CD4-positive, alpha-beta memory T cell (primary cell): ENCODE data around the gene HSPA12B. TPM values are rescaled to one million over a fixed set of nuclear protein-coding genes. Genes with fewer than 3 reads are reported as not detected.
"Not testable (repeated sequence)": the region's sequence is repeated elsewhere in the genome, so short reads cannot be mapped to it uniquely, and the experiment has no call there.

Source experiments
- CTCF ChIA-PET: fragments of 350-600 bp; sonication (Branson Sonifier 250); formaldehyde crosslinking; loops from one replicate; lab custom pipeline; 2021; ENCODE audit warnings: inconsistent platforms; ENCODE audit not compliant: partially characterized antibody; lab: Charles Lee
- POLR2A ChIA-PET: fragments of 350-600 bp; sonication (Branson Sonifier 250); formaldehyde crosslinking; loops from one replicate; lab custom pipeline; 2021; ENCODE audit not compliant: partially characterized antibody; lab: Charles Lee
- DNase-seq, 5 donors: peaks; one replicate each; pipeline versions ENCODE4 v3.0.0 to v3.0.0-alpha.2; 2020 to 2022; ENCODE audit warnings: mixed read lengths in 1 of 5
- H3K27ac ChIP-seq: one replicate; pipeline ENCODE4 v1.7.0; 2013; ENCODE audit warnings: low read depth, low read length
- H3K27me3 ChIP-seq: 2 replicates; pipeline ENCODE4 v1.7.0; 2013; ENCODE audit warnings: mild to moderate bottlenecking, low read length, moderate library complexity; ENCODE audit not compliant: insufficient read depth
- H3K36me3 ChIP-seq: 2 replicates; pipeline ENCODE4 v1.7.0; 2013; ENCODE audit warnings: mild to moderate bottlenecking, low read length, moderate library complexity; ENCODE audit not compliant: insufficient read depth
- H3K4me1 ChIP-seq: 2 replicates; pipeline ENCODE4 v1.7.0; 2013; ENCODE audit warnings: mild to moderate bottlenecking, low read length, moderate library complexity; ENCODE audit not compliant: insufficient read depth
- H3K4me3 ChIP-seq, 2 donors: one replicate each; pipeline ENCODE4 v1.7.0; 2013; ENCODE audit warnings: low read length in 2 of 2, mild to moderate bottlenecking in 1 of 2
- H3K9me3 ChIP-seq, 2 donors: one replicate each; pipeline ENCODE4 v1.7.0; 2013; ENCODE audit warnings: low read length in 2 of 2, control low read depth in 1 of 2; ENCODE audit not compliant: control insufficient read depth in 1 of 2
- H3K27ac Mint-ChIP-seq, 7 donors: one replicate each; pipeline ENCODE4 v1.8.0; 2020 to 2021; ENCODE audit warnings: mixed read lengths in 7 of 7, mild to moderate bottlenecking in 6 of 7, inconsistent platforms in 3 of 7, moderate library complexity in 3 of 7
- H3K27me3 Mint-ChIP-seq, 2 donors: one replicate each; pipeline ENCODE4 v1.8.0; 2020 to 2021; ENCODE audit warnings: mixed read lengths in 2 of 2
- H3K36me3 Mint-ChIP-seq, 2 donors: one replicate each; pipeline ENCODE4 v1.8.0; 2020 to 2021; ENCODE audit warnings: mixed read lengths in 2 of 2, inconsistent platforms in 1 of 2, mild to moderate bottlenecking in 1 of 2
- H3K4me1 Mint-ChIP-seq, 4 donors: one replicate each; pipeline ENCODE4 v1.8.0; 2020 to 2021; ENCODE audit warnings: mixed read lengths in 4 of 4, mild to moderate bottlenecking in 1 of 4
- H3K4me3 Mint-ChIP-seq, 8 donors: one replicate each; pipeline ENCODE4 v1.8.0; 2020 to 2021; ENCODE audit warnings: mixed read lengths in 8 of 8, mild to moderate bottlenecking in 7 of 8, moderate library complexity in 6 of 8, inconsistent platforms in 3 of 8
- H3K9me3 Mint-ChIP-seq, 8 donors: one replicate each; pipeline ENCODE4 v1.8.0; 2020 to 2021; ENCODE audit warnings: mixed read lengths in 8 of 8, mild to moderate bottlenecking in 5 of 8, inconsistent platforms in 3 of 8, moderate library complexity in 1 of 8
- intact Hi-C: fragments of 100-400 bp; cut with micrococcal nuclease; formaldehyde crosslinking; loops from one replicate; pipeline ENCODE4 v1.15.1; 2023
- polyA plus RNA-seq, 2 donors: library from polyadenylated mRNA; unstranded; fragments of 300-500 nt; fragmentation: Illumina TruSeq; gene quantifications; one replicate each; pipeline ENCODE4 v1.2.3, GENCODE V29; 2021
- total RNA-seq, 2 experiments: library from RNA; stranded (reverse); gene quantifications; one replicate each; pipeline ENCODE4 v1.2.3, GENCODE V29; 2021

HSPA12B gene
- total and polyA plus RNA-seq, 4 experiments from 2014 or later, result 0.22 TPM; not detected in 3

- no peaks in the 10 kb centered on the region for H3K27me3 ChIP-seq
- Mint-ChIP-seq H3K4me3 (peak within 1 kb of the TSS; percentile 74 to 87 (median 84)), H3K27me3 (no peaks in the 10 kb centered on the region), H3K9me3 (peaks cover 0 to 2% (median 0%) of the 10 kb centered on the region in 8 donors), H3K4me1 (peaks cover 23 to 41% (median 33%) of the 10 kb centered on the region in 4 donors), H3K27ac (peak within 1 kb of the TSS; percentile 79 to 93 (median 88)), H3K36me3 (peaks cover 0 to 4% of the 10 kb centered on the region in 2 donors)
- H3K4me1 ChIP-seq, result peaks cover 37% of the 10 kb centered on the region
- intact Hi-C loops, result loop anchor here (1.0 to 2.0 kb wide), 5 partner anchors 10 to 299 kb away; partner anchors contain the start of genes AP5S1, CDC25B and MAVS
- ChIA-PET POLR2A (interaction anchor here (1.0 to 10.0 kb wide), 16 partner anchors 8 to 299 kb away, joined by 3 to 180 read pairs (median 6); partner anchors contain the start of genes ADISSP, AP5S1, CDC25B and MAVS), CTCF (interaction anchor here (0.9 to 5.6 kb wide), 11 partner anchors 9 to 298 kb away, joined by 3 to 61 read pairs (median 5); partner anchors contain the start of genes ADISSP and CDC25B)
- peak within 1 kb of the TSS; percentile 29 to 38 for H3K4me3 ChIP-seq
- DNase-seq, result peak; percentile 82 to 94 (median 88)
- no peaks in the 10 kb centered on the region for H3K9me3 ChIP-seq
- H3K36me3 ChIP-seq, result no peaks in the 10 kb centered on the region
- H3K27ac ChIP-seq, result peak within 1 kb of the TSS; percentile 12
These were observed 54.3 kb downstream of the HSPA12B start, which contains the start of gene CENPB for GRCh38 chr20:3786665-3787323. TSS of gene CENPB (minus strand) at chr20:3786740. CDS start at chr20:3786483, 257 bp downstream.

GRCh38 chr20:3787324-3788014 lies 55.0 kb downstream of the HSPA12B start:
- peak overlapping the region; percentile 52 to 87 (median 81) for H3K27ac Mint-ChIP-seq
- no peak for DNase-seq
- H3K4me3 Mint-ChIP-seq, result peak overlapping the region; percentile 54 to 78 (median 73)
- intact Hi-C loops, result loop anchor here (2.0 kb wide), 1 partner anchor 59 kb away; the partner anchor contains the start of gene MAVS
- H3K4me1 ChIP-seq, result peaks cover 37% of the 10 kb centered on the region
- H3K36me3 Mint-ChIP-seq, result peaks cover 0 to 4% of the 10 kb centered on the region in 2 donors
- H3K9me3 Mint-ChIP-seq, result peaks cover 0 to 2% (median 0%) of the 10 kb centered on the region in 8 donors
- peak overlapping the region; percentile 12 for H3K27ac ChIP-seq
- H3K9me3 ChIP-seq, result no peaks in the 10 kb centered on the region
- ChIA-PET CTCF (interaction anchor here (0.9 to 5.6 kb wide), 9 partner anchors 8 to 186 kb away, joined by 3 to 61 read pairs (median 5); partner anchors contain the start of genes ADISSP and CDC25B), POLR2A (interaction anchor here (0.6 to 10.0 kb wide), 13 partner anchors 9 to 119 kb away, joined by 3 to 180 read pairs (median 10); partner anchors contain the start of genes ADISSP, AP5S1, CDC25B and MAVS)
- no peaks in the 10 kb centered on the region for H3K27me3 Mint-ChIP-seq
- no peaks in the 10 kb centered on the region for H3K36me3 ChIP-seq
- H3K27me3 ChIP-seq, result no peaks in the 10 kb centered on the region
- peaks cover 23 to 39% (median 30%) of the 10 kb centered on the region in 4 donors for H3K4me1 Mint-ChIP-seq
- H3K4me3 ChIP-seq, result peak overlapping the region; percentile 3 to 28

- peaks cover 0 to 4% of the 10 kb centered on the region in 2 donors for H3K36me3 Mint-ChIP-seq
- no peak for DNase-seq
- intact Hi-C loops, result no loop called here
- H3K4me1 ChIP-seq, result peaks cover 37% of the 10 kb centered on the region
- H3K27ac Mint-ChIP-seq, result peak overlapping the region in 4 of 7 donors; percentile 19 to 88 (median 74)
- no peak overlapping the region for H3K4me3 ChIP-seq
- no peaks in the 10 kb centered on the region for H3K36me3 ChIP-seq
- peaks cover 18 to 33% (median 27%) of the 10 kb centered on the region in 4 donors for H3K4me1 Mint-ChIP-seq
- H3K27ac ChIP-seq, result no peak overlapping the region
- CTCF ChIA-PET, result interaction anchor here (1.2 to 5.6 kb wide), 4 partner anchors 21 to 69 kb away, joined by 5 to 61 read pairs (median 16); partner anchors contain the start of gene ADISSP
- POLR2A ChIA-PET, result interaction anchor here (0.6 to 10.0 kb wide), 5 partner anchors 11 to 294 kb away, joined by 3 to 180 read pairs (median 37); partner anchors contain the start of gene AP5S1
- H3K27me3 ChIP-seq, result no peaks in the 10 kb centered on the region
- no peaks in the 10 kb centered on the region for H3K27me3 Mint-ChIP-seq
- peak overlapping the region; percentile 10 to 81 (median 62) for H3K4me3 Mint-ChIP-seq
- no peaks in the 10 kb centered on the region for H3K9me3 ChIP-seq
- H3K9me3 Mint-ChIP-seq, result peaks cover 0 to 2% (median 0%) of the 10 kb centered on the region in 8 donors
These were observed 56.2 kb downstream of the HSPA12B start for GRCh38 chr20:3788685-3789155.

DNA sequence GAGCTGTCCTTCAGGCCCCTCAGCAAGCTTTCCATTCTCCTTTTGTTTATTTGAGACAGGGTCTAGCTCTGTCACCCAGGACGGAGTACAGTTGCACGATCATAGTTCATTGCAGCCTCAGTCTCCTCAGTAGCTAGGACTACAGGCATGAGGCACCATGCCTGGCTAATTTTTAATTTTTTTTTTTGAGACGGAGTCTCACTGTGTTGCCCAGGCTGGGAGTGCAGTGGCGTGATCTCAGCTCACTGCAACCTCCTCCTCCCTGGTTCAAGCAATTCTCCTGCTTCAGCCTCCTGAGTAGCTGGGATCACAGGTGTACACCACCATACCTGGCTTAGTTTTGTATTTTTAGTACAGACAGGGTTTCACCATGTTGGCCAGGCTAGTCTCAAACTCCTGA lies 56.7 kb downstream of the HSPA12B start:
- H3K4me1 ChIP-seq, result peaks cover 35% of the 10 kb centered on the region
- intact Hi-C loops, H3K27me3 Mint-ChIP-seq, H3K9me3 Mint-ChIP-seq, H3K4me3 ChIP-seq, DNase-seq, H3K9me3 ChIP-seq, H3K27ac ChIP-seq, H3K27me3 ChIP-seq, H3K36me3 Mint-ChIP-seq, H3K36me3 ChIP-seq: not testable (repeated sequence)
- peak overlapping the region in 2 of 7 donors; percentile 19 to 88 for H3K27ac Mint-ChIP-seq
- H3K4me1 Mint-ChIP-seq, result peaks cover 19 to 34% (median 27%) of the 10 kb centered on the region in 4 donors
- POLR2A ChIA-PET, result interaction anchor here (0.6 to 10.0 kb wide), 5 partner anchors 10 to 294 kb away, joined by 3 to 180 read pairs (median 37); partner anchors contain the start of gene AP5S1
- CTCF ChIA-PET, result interaction anchor here (5.6 kb wide), 1 partner anchor 66 kb away, joined by 61 read pairs; no protein-coding TSS in a partner anchor
- H3K4me3 Mint-ChIP-seq, result peak overlapping the region in 3 of 8 donors; percentile 10 to 70 (median 60)

DNA sequence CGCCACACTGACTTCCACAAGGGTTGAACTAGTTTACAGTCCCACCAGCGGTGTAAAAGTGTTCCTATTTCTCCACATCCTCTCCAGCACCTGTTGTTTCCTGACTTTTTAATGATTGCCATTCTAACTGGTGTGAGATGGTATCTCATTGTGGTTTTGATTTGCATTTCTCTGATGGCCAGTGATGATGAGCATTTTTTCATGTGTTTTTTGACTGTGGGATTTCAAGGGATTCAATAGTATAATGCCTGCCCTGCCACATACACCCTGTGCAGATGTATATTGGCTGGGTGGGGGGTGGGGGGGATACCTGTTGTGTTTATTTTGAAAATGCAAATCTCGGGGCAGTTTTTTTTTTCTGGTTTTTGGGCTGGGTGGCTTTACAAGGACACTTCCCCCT lies 61.7 kb downstream of the HSPA12B start:
- H3K27me3 ChIP-seq, H3K9me3 Mint-ChIP-seq, H3K4me3 ChIP-seq, H3K36me3 ChIP-seq, H3K27ac ChIP-seq, H3K9me3 ChIP-seq, H3K27me3 Mint-ChIP-seq, DNase-seq: not testable (repeated sequence)
- POLR2A ChIA-PET, result interaction anchor here (1.9 to 2.3 kb wide), 2 partner anchors 13 to 61 kb away, joined by 9 to 10 read pairs; partner anchors contain the start of gene SPEF1
- Mint-ChIP-seq H3K27ac (peak overlapping the region in 2 of 7 donors; percentile 59 to 73), H3K4me1 (peaks cover 18 to 38% (median 25%) of the 10 kb centered on the region in 4 donors), H3K4me3 (peak overlapping the region in 2 of 8 donors; percentile 21 to 26), H3K36me3 (peaks cover 24 to 28% of the 10 kb centered on the region in 2 donors)
- CTCF ChIA-PET, result interaction anchor here (3.5 kb wide), 1 partner anchor 17 kb away, joined by 36 read pairs; no protein-coding TSS in a partner anchor
- intact Hi-C loops, result loop anchor here (2.0 kb wide), 1 partner anchor 61 kb away; no protein-coding TSS in a partner anchor
- peaks cover 22% of the 10 kb centered on the region for H3K4me1 ChIP-seq

GRCh38 chr20:3794701-3795420 lies 62.4 kb downstream of the HSPA12B start:
- peaks cover 0 to 1% (median 0%) of the 10 kb centered on the region in 8 donors for H3K9me3 Mint-ChIP-seq
- intact Hi-C loops, result loop anchor here (2.0 kb wide), 1 partner anchor 60 kb away; no protein-coding TSS in a partner anchor

More at GRCh38 chr20:3794701-3795420, 62.4 kb downstream of the HSPA12B start:
- CTCF ChIA-PET, result interaction anchor here (1.0 to 3.5 kb wide), 6 partner anchors 16 to 60 kb away, joined by 3 to 36 read pairs (median 10); partner anchors contain the start of gene AP5S1
- peaks cover 4% of the 10 kb centered on the region for H3K36me3 ChIP-seq
- DNase-seq, result no peak
- Mint-ChIP-seq H3K36me3 (peaks cover 29 to 33% of the 10 kb centered on the region in 2 donors), H3K4me3 (peak overlapping the region; percentile 89 to 95 (median 92)), H3K4me1 (peaks cover 21 to 45% (median 30%) of the 10 kb centered on the region in 4 donors), H3K27me3 (no peaks in the 10 kb centered on the region), H3K27ac (peak overlapping the region; percentile 94 to 98 (median 97))
- POLR2A ChIA-PET, result interaction anchor here (1.9 to 3.0 kb wide), 4 partner anchors 8 to 60 kb away, joined by 7 to 36 read pairs (median 10); partner anchors contain the start of genes CENPB and SPEF1
- H3K9me3 ChIP-seq, result no peaks in the 10 kb centered on the region
- H3K27ac ChIP-seq, result peak overlapping the region; percentile 86
- H3K27me3 ChIP-seq, result no peaks in the 10 kb centered on the region
- peak overlapping the region; percentile 66 to 91 for H3K4me3 ChIP-seq
- peaks cover 29% of the 10 kb centered on the region for H3K4me1 ChIP-seq
